Left renal cortex interstitium (tissue), 4 donors: ENCODE data around the gene ZNRF4. TPM values are rescaled to one million over a fixed set of nuclear protein-coding genes. Genes with fewer than 3 reads are reported as not detected.
A peak's percentile ranks its signal among the peaks of the same experiment; 100 is the strongest.

Experiments
- DNase-seq, 4 donors: peaks; one replicate each; pipeline ENCODE4 v3.0.0-alpha.2; 2013; ENCODE audit warnings: low read depth in 4 of 4, low spot score in 2 of 4, missing footprints in 1 of 4
- polyA plus RNA-seq, 4 donors: library from polyadenylated mRNA; unstranded; fragments of 120-200 nt; gene quantifications; one replicate each; pipeline ENCODE4 v1.2.1, GENCODE V29; 2013; ENCODE audit not compliant: insufficient read length in 4 of 4

The ZNRF4 gene
- polyA plus RNA-seq, 4 donors: not detected

DNA sequence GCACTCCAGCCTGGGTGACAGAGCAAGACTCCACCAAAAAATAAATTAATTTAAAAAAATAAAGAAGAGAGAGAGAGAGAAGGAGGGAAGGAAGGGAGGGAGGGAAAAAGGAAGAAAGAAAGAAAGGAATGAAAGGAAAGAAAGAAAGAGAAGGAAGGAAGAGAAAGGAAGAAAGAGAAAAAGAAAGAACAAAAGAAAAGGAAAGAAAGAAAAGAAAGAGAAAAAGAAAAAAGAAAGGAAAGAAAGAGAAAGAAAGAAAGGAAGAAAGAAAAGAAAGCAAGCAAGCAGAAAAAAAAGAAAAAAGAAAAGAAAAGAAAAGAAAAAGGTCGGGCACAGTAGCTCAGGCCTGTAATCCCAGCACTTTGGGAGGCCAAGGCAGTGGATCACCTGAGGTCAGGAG lies 14.9 kb upstream of the ZNRF4 start:
- DNase-seq: no peak

- no peak for DNase-seq
Measured at GRCh38 chr19:5443723-5444122, 11.5 kb upstream of the ZNRF4 start.

DNA sequence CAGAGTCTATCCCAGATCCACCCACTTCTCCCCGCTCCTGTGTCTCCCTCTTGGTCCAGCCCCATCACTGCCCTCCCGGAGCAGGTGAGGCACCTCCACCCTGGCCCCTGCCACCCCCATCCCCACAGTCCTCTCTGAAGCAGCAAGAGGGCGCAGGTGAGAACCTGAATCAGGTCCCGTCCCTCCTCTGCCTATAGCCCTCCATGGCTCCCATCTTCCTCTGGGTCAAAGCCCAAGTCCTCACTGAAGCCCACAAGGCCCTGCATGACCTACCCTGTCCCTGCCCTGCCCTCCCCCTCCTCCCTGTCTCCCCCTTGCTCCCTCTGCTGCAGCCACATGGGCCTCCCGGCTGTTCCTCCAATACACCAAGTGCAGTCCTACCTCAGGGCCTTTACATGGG lies 10.8 kb upstream of the ZNRF4 start:
- DNase-seq: no peak

GRCh38 chr19:5445071-5445470 lies 10.1 kb upstream of the ZNRF4 start:
- DNase-seq: no peak

DNA sequence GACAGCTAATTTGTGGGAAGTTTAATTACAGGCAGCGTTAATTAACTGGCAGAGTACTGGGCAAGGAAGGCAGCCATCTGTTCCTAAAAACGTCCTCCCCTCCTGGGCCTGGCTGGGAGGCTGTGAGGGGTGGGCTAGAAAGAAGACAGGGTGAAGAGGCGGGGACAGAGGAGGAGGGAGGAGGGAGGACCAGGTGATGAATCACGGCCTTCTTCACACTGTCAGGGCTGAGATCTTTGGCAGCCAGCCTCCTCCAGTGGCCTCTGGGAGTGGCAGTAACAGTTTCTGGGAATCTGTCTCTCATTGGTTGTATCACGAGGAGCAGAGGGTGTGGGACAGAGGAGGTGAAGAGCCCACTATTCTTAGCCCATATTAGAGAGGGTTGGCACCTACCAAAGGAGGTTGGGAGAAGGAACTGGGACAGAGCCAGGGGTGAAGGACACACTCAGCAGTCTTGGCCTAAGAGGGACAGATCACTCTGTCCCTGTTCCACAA lies 9.6 kb upstream of the ZNRF4 start:
- DNase-seq: no peak

DNA sequence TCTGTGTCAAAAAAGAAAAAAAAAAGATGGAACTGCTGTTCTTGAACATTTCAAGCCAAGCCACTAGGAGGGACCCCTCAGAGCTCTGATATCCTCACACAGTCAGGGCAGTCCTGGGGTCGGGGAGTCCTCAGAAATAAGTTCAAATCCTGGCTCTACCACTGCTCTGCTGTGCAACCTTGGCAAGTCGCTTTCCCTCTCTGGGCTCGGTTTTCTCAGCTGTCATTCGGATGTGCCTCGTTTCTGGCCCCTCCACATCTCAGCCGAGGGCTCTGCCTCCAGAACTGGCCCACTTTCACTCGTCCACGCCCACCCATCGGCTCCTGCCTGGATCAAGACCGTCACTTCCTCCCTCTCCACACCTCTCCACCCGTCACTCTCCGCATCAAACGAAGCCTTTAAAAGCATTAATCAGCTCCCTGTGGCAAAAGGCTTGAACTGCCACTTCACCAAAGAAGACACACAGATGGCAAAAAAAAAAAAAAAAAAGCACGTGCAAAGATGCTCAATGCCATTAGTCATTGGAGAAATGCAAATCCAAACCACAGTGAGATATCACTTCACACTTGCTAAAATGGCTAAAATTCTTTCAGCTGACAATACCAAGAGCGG lies 7.4 kb upstream of the ZNRF4 start:
- no peak for DNase-seq

- no peak for DNase-seq
Measured at GRCh38 chr19:5448374-5448773, 6.8 kb upstream of the ZNRF4 start.

DNA sequence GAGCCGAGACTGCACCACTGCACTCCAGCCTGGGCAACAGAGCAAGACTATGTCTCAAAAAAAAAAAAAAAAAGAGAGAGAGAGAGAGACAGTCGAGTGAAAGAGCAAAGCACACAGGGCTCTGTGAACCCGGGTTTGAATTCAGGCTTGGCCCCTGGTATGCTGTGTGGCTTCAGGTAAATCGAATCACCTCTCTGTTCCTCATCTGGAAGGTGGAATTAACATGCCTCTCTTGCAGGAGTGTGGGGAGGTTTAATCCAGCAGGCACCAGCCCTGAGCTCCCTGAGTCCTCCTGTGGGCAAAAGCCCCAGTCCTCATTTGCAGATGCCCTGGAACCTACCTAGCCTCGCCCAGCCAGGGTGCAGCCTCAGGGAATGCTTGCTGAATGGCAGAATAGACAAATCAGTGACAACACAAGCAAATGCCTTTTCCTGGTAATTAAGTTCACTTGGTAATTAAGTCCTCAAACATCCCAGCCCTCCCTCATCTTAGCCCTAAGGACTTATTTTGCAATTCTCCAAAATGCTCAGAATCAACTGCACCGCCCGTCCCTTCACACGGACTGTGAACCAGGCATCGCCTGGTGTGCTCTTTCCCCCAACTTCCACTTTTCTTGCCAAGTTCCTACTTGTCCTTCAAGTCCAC lies 4.6 kb upstream of the ZNRF4 start:
- DNase-seq: no peak

DNA sequence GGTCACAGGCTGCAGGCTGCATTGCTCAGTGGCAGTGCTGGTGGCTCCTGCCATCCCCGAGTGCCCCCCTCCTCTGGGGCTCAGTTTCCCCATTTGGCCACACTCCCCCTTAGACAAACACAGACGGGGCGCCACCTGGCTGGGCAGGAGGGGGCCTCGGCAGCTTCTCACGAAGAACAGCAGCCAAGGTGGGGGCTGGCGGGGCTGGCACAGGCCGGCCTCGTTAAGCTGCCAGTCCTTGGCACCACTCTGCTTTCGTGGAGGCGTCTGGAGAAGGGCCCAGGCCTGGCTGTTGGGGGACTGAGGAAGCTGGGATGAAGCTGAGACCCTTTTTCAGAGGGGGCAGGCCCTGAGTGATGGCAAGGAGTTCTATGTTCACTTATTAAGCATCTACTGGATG lies 3.7 kb upstream of the ZNRF4 start:
- DNase-seq: no peak

DNA sequence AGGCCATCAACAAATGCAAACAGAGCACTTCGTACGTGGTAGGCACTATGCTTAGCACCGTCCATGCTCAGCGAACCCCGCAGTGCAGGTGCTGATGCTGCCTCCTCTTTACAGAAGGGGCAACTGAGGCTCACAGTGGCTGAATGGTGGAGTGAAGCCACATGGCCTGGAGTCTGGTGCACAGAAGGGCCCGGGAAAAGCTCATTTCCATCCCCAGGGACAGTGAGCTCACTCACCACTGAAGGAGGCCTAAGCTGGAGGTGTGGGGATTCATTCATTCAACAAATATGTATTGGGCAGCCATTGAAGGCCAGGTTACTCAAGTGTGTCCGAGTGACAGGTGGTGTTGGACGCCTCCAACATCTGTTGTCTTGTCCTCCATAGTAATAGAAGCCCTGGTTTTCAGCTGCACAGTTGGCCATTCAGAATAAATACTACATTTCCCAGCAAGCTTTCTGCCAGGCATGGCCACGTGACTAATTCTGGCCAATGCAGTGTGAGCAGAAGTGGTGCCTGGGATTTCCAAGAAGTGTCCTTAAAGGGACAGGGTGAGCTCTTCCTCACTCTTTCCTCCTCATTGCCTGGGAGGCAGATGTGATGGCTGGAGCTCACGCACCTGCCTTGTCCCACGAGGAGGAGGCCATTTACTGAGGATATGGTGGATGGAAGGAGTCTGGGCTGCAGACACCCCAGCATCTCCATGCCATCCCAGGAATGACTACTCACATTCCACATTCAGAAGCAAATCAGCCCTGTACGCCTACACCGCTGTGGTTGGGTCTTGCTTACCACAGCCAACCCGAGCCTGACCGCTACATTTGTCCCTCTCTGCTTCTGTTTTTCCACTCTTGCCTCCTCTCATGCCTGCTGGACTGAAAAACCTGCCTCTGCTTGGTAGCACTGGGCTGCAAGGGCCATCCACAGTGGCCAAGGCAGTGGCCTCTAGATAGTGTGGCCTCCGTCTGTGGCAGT lies 2.3 kb upstream of the ZNRF4 start:
- DNase-seq: no peak

DNA sequence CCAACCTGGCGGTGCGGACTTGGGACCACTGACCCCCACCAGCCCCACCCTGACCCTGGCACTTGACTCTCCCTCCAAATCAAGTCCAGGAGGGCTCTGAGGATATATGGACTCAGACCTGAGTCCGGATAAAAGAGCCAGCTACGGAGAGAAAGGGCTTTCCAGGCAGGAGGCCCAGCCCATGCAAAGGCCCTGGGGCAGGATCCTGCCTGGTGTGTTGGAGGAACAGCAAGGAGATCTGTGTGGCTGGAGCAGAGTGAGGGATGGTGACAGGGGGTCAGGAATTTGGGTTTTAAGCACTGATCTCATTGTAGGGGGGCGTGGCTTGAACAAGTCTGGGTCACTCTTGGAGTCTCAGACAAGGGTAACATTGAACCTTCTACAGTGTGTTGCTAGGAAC lies 474 bp upstream of the ZNRF4 start:
- no peak for DNase-seq

GRCh38 chr19:5456130-5456840 lies 1.1 kb downstream of the ZNRF4 start:
- no peak for DNase-seq

DNA sequence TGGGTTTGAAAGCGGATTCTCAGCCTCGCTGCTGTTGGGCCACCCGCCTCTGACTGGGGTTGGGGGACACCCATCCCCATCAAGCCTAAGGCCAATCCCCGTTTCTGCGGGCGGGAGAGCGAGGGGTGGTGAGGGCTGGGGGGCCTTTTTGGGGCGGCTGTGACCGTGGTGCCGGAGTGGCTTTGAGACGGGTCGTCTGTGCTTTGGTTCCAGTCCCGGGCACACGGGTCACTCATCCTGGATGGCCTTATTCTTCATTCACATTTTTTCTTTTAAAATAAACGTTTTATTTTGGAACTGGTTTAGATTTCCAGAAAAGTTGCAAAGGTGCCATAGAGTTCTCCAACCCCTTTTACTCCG lies 1.6 kb downstream of the ZNRF4 start:
- DNase-seq: no peak

- DNase-seq: no peak
Measured at GRCh38 chr19:5457709-5458108, 2.5 kb downstream of the ZNRF4 start.

- no peak for DNase-seq
Measured at GRCh38 chr19:5458420-5458819, 3.2 kb downstream of the ZNRF4 start.

DNA sequence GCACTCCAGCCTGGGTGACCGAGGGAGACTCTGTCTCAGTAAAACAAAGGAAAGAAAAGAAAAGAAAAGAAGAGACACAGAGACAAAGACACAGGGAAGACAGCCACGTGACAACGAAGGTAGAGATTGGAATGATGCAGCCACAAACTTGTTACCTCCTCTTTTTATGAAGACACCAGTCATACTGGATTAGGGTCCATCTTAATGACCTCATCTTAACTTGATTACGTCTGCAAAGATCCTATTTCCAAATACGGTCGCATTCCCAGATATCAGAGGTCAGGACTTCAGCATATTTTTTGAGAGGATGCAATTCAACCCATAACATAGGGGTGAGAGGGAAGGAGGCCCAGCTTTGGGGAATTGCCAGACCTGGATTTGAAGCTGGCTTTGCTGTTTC lies 4.1 kb downstream of the ZNRF4 start:
- no peak for DNase-seq

- no peak for DNase-seq
Measured at GRCh38 chr19:5460748-5461147, 5.5 kb downstream of the ZNRF4 start.

DNA sequence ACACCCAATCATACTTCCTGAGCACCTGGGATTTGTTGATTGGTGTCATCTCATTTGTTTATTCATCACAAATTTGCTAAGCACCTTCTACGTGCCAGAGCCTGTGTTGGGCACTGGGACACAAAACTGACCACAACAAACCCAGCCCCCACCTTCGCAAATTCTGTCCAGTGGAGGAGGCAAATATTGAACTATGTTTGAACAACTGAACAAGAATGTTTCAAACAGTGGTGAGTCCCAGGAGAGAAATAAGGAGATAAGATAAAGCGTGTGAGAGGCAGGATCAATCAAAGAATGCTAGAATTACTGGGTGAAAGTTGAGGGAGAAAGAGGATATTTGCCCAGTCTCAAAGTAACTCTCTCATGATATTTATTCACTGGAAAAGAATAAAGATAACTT lies 8.7 kb downstream of the ZNRF4 start:
- DNase-seq: no peak

DNA sequence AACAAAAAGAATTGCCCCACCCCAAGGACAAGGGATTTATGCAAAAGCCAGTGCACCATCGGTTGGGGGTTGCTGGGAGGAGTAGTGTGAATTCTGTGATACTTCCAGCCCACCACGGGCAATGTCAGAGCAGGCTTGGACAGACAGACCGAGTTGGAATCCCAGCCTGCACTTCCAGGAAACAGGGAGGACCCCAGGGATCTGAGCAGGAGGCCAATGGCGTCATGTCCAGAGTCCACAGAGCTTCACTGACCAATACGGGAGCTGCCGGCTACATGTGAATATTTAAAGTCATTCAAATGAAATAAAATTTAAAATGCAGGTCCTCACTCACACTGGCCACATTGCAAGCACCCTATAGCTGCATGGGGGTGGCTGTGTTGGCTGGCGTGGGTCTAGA lies 10.9 kb downstream of the ZNRF4 start:
- DNase-seq: no peak

DNA sequence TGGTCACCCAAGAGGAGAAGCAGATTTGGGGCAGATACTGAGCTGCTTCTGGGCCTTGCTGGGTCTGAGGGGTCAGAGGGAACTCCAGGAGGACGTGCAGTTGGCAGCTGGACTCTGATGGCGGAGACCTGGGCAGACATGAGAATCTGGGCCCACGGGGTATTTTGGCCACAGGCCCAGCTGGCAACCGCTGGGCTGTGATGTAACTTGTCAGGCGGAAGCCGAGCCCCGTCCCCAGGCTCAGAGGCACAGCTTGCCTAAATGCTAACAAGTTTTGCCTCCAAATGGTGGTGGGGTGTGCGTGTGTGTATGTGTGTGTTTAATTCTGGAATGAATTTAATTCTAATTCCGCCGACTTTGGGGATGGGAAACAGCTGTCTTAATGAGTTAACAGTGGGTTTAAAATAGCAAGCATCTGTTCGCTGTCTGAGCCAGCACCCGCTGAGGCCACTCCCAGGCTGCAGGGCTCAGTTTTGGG lies 11.6 kb downstream of the ZNRF4 start:
- peak in 1 of 4 donors; percentile 11 for DNase-seq

GRCh38 chr19:5470264-5470671 lies 15.1 kb downstream of the ZNRF4 start:
- DNase-seq: no peak
